Stimulated activated CD8-positive, alpha-beta memory T cell treated with anti-CD3 and anti-CD28 coated beads, Interleukin-2, amount 100 ng/mL, for 48 hours (primary cell): ENCODE results near the gene CHSY1.

Experiments used
- DNase-seq, 2 donors: peaks; one replicate each; pipeline ENCODE4 v3.0.0-alpha.2; 2020; ENCODE audit warnings: low read depth in 2 of 2

Gene CHSY1

GRCh38 chr15:101152914-101153313 lies 98.9 kb downstream of the CHSY1 start:
- no peak for DNase-seq

- no peak for DNase-seq
These were observed 100.6 kb downstream of the CHSY1 start for GRCh38 chr15:101151288-101151687.

DNA sequence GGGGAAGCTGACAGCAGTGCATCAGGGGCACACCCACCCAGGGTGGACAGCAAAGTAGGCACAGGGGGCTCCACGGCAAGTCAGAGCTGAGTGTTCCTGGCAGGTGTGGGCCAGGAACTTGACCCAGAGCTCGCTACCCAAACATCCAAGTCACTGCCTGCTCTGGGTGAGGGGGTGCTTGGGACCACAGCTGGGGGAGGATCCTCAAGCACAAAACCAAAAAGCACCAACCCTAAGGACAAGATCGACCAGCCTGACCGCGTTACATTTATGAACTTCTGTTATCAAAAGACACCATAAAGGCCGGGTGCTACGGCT lies 101.2 kb downstream of the CHSY1 start:
- no peak for DNase-seq

GRCh38 chr15:101149864-101150722 lies 101.8 kb downstream of the CHSY1 start:
- no peak for DNase-seq

GRCh38 chr15:101148881-101149664 lies 102.8 kb downstream of the CHSY1 start:
- no peak for DNase-seq

- DNase-seq: no peak
These were observed 103.5 kb downstream of the CHSY1 start for GRCh38 chr15:101148166-101148880.

DNA sequence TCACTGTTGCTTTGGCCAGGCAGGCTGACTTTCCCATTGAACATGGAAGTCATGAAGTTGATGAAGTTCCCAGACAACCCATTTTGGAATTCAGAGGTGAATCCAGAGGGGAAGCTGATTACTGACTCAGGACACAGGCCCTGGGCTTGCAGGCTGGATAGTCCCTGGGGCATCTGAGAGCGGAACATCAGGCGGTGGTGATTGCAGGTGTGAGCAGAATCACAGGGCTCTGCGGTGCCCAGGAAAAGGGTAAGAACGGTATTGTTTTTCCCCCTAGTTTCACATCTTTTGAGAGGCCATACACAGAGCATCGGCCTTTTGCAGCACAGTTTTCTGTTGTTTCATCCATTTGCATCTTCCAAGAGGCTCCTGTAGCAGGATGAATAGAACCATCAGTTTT lies 104.7 kb downstream of the CHSY1 start:
- no peak for DNase-seq

- DNase-seq: no peak
These were observed 105.6 kb downstream of the CHSY1 start for GRCh38 chr15:101146118-101146702.

GRCh38 chr15:101145362-101145761 lies 106.5 kb downstream of the CHSY1 start:
- DNase-seq: no peak

GRCh38 chr15:101143321-101143720 lies 108.5 kb downstream of the CHSY1 start:
- no peak for DNase-seq

DNA sequence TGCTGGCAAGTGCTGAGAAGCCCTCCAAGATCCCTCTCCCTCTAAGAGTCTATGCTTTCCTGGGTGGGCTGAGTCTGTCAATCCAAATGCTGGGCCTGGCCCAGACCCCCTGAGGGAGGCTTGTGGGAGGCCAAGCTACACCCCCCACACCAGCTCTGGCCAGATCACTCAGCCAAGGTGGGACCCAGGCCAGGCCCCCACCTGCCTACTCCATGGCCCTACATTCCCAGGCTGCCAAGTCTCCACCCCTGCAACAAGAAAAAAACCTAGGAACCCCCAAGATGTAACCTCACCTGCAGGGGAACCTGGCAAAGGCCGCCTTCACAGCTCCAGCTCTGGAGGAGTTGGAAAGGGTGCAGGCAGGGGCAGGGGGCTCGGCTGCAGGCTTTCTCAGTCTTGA lies 109.1 kb downstream of the CHSY1 start:
- no peak for DNase-seq

DNA sequence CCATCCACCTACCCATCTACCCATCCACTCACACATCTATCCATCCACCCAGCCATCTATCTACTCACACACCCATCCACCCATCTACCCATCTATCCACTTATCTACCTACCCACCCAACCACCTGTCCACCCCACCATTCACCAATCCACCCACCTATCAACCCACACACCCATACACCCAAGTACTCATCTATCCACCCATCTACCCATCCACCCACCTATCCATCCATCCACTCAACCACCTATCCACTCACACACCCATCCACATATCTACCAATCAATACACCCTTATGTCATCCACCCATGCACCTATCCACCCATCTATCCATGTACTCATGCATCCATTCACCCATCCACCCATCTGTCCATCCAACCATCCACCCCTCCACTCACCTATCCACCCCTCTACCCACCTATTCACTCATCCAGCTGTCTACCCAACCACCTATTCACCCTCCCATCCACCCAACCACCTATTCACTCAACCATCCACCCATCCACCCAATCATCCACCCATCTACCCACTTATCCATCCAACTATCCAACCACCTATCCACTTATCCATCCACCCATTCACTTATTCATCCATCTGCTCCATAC lies 109.8 kb downstream of the CHSY1 start:
- DNase-seq: no peak

DNA sequence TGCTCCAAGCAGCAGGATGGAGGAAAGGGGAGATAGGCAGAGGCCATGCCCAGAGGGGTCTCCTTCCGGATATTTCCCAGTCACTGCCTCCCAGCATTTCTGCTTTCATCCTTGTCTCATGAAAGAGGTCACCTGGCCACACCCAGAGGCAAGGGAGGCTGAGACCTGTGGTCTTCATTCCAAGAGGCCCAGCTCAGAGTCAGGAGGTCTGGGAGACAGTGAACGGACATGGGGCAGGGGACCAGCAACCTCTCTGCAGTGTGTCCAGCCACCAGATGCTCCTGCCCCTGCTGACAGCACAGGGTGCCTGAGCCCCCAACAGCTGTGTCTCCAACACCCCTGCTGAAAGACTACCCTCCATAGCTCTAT lies 111.2 kb downstream of the CHSY1 start:
- no peak for DNase-seq

GRCh38 chr15:101139986-101140696 lies 111.7 kb downstream of the CHSY1 start:
- no peak for DNase-seq

GRCh38 chr15:101138913-101139880 lies 112.7 kb downstream of the CHSY1 start:
- DNase-seq: no peak

DNA sequence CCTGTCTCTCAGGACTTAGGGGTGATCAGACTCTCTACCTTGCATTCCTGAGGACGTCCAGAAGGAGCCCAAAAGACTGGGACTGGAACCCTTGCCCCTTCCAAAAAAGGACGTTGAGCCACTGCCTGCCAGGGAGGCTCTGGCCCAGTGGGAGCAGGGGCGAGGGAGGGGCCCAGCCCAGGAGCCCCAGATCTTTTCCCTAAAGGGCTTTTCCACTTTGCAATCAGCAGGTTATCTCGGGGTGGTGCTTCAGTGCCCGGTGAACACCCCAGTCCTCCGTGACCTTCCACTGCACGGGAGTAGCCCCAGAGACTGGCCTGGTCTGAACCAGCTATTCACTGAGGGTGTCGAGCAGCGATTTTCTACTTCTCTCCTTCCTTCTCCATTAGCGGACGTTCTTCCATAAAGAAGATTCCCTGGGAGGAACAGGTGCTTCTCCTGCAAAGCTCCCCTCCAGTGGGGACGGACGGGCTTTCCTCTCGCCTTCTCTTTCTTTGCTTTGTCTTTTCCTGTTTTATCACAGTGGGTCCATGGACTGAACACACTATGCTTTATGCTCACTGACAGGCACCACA lies 113.7 kb downstream of the CHSY1 start:
- DNase-seq: no peak

GRCh38 chr15:101137312-101137940 lies 114.4 kb downstream of the CHSY1 start:
- DNase-seq: no peak

GRCh38 chr15:101136381-101137268 lies 115.2 kb downstream of the CHSY1 start:
- no peak for DNase-seq
